GM12801 (cell line): ENCODE measurements around the gene NKX6-2.

Source experiments
- CTCF ChIP-seq: IDR thresholded peaks from one replicate; pipeline ENCODE4 v1.5.1; 2011; ENCODE audit warnings: control low read depth; ENCODE audit not compliant: insufficient read length; ENCODE audit errors: extremely low read depth

Gene NKX6-2

GRCh38 chr10:132789659-132790148 is 3.8 kb upstream of the NKX6-2 start:
- TF ChIP-seq CTCF = no peak

GRCh38 chr10:132788831-132789219 is 2.9 kb upstream of the NKX6-2 start:
- no peak for TF ChIP-seq CTCF

GRCh38 chr10:132788180-132788830 is 2.4 kb upstream of the NKX6-2 start:
- TF ChIP-seq CTCF = no peak

GRCh38 chr10:132787495-132788179 is 1.7 kb upstream of the NKX6-2 start:
- TF ChIP-seq CTCF = no peak

GRCh38 chr10:132786884-132787494 is 1.0 kb upstream of the NKX6-2 start:
- no peak for TF ChIP-seq CTCF

- no peak for TF ChIP-seq CTCF
These were observed 533 bp upstream of the NKX6-2 start for GRCh38 chr10:132786476-132786883.

- TF ChIP-seq CTCF = no peak
These were observed 853 bp downstream of the NKX6-2 start for GRCh38 chr10:132784866-132785722.
